ENCODE data around the gene GOLGA6B. TPM values are rescaled to one million over a fixed set of nuclear protein-coding genes. Genes with fewer than 3 reads are reported as not detected.

The GOLGA6B gene
- total and polyA plus RNA-seq, 2 of the 13 experiments (the other 11 are each of a cell fraction or from before 2014, with no cell fraction given): 0.04 TPM; not detected in 1

GRCh38 chr15:72690938-72691337 is 36.4 kb downstream of the GOLGA6B start:
- intact Hi-C loops (cut with micrococcal nuclease; ENCODE audit: unreplicated experiment): no loop called here
- no peaks in the 10 kb centered on the region for H3K4me1 ChIP-seq (ENCODE audit: insufficient read depth, low read length)
- 95% methylated on average over 5 of the region's 5 CpGs for WGBS (ENCODE audit: low lambda C conversion rate)
- no peak overlapping the region for H3K27ac ChIP-seq (ENCODE audit: extremely low read length, insufficient read depth, low read length)
- H2AFZ ChIP-seq (ENCODE audit: low read length): no peak overlapping the region
- H3K9ac ChIP-seq (ENCODE audit: insufficient read depth, low read depth, low read length): no peak overlapping the region
- peaks cover 2% of the 10 kb centered on the region for H3K79me2 ChIP-seq (ENCODE audit: insufficient read depth, low read length)
- no peak for TF ChIP-seq ZNF574 (CRISPR knock-in tag; IDR thresholded peaks at IDR 0.05)
- TF ChIP-seq AKAP8 (CRISPR knock-in tag; IDR thresholded peaks at IDR 0.05): no peak
- no peak for TF ChIP-seq NFRKB (IDR thresholded peaks at IDR 0.05)
- TF ChIP-seq HDAC2 (CRISPR knock-in tag; IDR thresholded peaks at IDR 0.05): no peak
- no peak for TF ChIP-seq ZNF569 (CRISPR knock-in tag; IDR thresholded peaks at IDR 0.05; ENCODE audit: borderline replicate concordance)
- no peak for TF ChIP-seq ZNF703 (CRISPR knock-in tag; IDR thresholded peaks at IDR 0.05; ENCODE audit: borderline replicate concordance)
- TF ChIP-seq SSRP1 (CRISPR knock-in tag; IDR thresholded peaks at IDR 0.05): no peak
- TF ChIP-seq ZNF331 (CRISPR knock-in tag; IDR thresholded peaks at IDR 0.05): no peak
- no peak for TF ChIP-seq ZNF841 (CRISPR knock-in tag; IDR thresholded peaks at IDR 0.05; ENCODE audit: borderline replicate concordance)
- TF ChIP-seq TEAD2 (CRISPR knock-in tag; IDR thresholded peaks at IDR 0.05): no peak
- no peak for TF ChIP-seq ARNTL (CRISPR knock-in tag; IDR thresholded peaks at IDR 0.05)
- no peak for TF ChIP-seq ZNF143 (CRISPR knock-in tag; IDR thresholded peaks at IDR 0.05)
- TF ChIP-seq ZFP36 (IDR thresholded peaks at IDR 0.05; ENCODE audit: borderline replicate concordance, low read depth, low read length, partially characterized antibody): no peak
- no peak for TF ChIP-seq ZEB1 (IDR thresholded peaks at IDR 0.05; ENCODE audit: insufficient replicate concordance, low read depth)
- TF ChIP-seq RBM22 (optimal IDR thresholded peaks at IDR 0.05; ENCODE audit: low read length): no peak
- no peak for TF ChIP-seq ZBTB37 (CRISPR knock-in tag; IDR thresholded peaks at IDR 0.05)
- TF ChIP-seq MTERF4 (CRISPR knock-in tag; IDR thresholded peaks at IDR 0.05): no peak
- TF ChIP-seq ZNF33A (CRISPR knock-in tag; IDR thresholded peaks at IDR 0.05; ENCODE audit: borderline replicate concordance): no peak
- no peak for TF ChIP-seq REXO4 (CRISPR knock-in tag; IDR thresholded peaks at IDR 0.05; ENCODE audit: borderline replicate concordance)
- no peaks in the 10 kb centered on the region for H4K20me1 ChIP-seq (ENCODE audit: insufficient read depth, low read length)
- no peak overlapping the region for H3K4me3 ChIP-seq (replicated peaks in 1 of 3; ENCODE audit: insufficient read depth in 1 of 3, low read depth in 2 of 3, low read length in 3 of 3)
- no TSS peak for BruUV-seq (replicated peaks)
- FAIRE-seq (no peak), ATAC-seq (no peak), DNase-seq (ENCODE audit: low spot score) (no peak)
- in situ Hi-C loops (cut with HindIII; ENCODE audit: extremely low pct_ligation_motif_present, low pct_unique_long_range_greater_than_20kb): no loop called here
- no peaks in the 10 kb centered on the region for H3K9me3 ChIP-seq (ENCODE audit: low read length)
- H3K27me3 ChIP-seq (ENCODE audit: control insufficient read depth in 1 of 2, insufficient read depth in 2 of 2, low read length in 2 of 2): no peaks in the 10 kb centered on the region; a peak in 1 of 5 replicates
- peaks cover 0 to 1% of the 10 kb centered on the region in 2 experiments; a peak in 1 of 5 replicates for H3K36me3 ChIP-seq (replicated peaks in 1 of 2; ENCODE audit: control insufficient read depth in 1 of 2, insufficient read depth in 2 of 2, low read length in 2 of 2)
- ChIA-PET CTCF (ENCODE audit: low intra/inter-chr PET ratio, low total read pairs) (no interaction called here), POLR2A (no interaction called here)
- no peak overlapping the region for H3K4me2 ChIP-seq (ENCODE audit: low read depth, low read length)

All from HepG2 (cell line).